GM19452 (cell line): ENCODE measurements around the gene FBXL17.

Experiments used
- ATAC-seq: cut with Tn5 transposase; IDR thresholded peaks from one replicate; pipeline ENCODE4 v1.9.1; 2021; ENCODE audit not compliant: unreplicated experiment

FBXL17 gene

DNA sequence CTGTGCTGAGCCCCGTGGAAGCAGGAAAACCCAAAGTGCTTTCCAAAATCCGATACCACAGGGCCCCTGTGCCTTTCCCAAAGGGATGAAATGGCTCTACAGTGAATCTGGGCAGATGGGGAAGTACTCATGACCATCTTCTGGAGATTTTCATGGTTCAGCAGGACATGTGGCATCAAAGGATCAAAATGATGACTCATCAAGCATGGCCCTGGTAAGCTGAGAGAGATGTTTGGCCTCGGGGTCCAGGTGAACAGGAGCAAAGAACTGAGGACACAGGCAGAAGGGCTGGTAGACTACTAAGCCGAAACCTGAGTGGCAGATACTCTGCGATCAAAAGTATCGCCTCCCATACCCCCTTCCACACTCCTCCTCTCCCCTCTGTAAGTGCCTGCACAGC, 551.1 kb downstream of the FBXL17 start:
- ATAC-seq: no peak

DNA sequence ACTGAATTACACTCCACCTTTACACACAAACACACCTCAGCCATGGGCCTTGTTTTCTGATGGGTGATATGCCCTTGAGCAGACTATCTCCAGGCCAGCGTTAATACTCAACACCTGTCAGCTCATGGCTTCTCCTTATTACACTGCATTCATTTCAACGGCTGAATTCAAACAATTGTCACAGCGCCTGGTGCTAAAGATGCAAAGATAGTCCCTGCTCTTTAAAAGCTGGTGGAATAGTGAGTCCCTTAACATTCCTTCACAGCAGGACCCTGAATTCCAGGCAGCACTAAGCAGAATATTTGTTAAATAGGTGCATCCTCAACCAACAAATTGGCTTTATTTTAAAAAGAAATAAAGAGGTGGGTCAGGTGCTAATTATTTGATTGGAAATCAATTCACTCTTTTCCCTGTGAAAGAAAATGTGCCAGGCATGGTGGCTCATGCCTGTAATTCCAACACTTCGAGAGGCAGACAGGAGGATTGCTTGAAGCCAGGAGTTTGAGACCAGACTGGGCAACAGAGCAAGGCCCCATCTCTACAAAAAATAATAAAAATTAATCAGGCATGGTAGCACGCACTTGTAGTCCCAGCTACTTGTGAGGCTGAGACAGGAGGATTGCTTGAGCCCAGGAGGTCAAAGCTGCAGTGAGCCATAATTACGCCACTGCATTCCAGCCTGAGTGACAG, 555.4 kb downstream of the FBXL17 start:
- ATAC-seq: no peak

GRCh38 chr5:107824821-107825220, 557.1 kb downstream of the FBXL17 start:
- no peak for ATAC-seq

DNA sequence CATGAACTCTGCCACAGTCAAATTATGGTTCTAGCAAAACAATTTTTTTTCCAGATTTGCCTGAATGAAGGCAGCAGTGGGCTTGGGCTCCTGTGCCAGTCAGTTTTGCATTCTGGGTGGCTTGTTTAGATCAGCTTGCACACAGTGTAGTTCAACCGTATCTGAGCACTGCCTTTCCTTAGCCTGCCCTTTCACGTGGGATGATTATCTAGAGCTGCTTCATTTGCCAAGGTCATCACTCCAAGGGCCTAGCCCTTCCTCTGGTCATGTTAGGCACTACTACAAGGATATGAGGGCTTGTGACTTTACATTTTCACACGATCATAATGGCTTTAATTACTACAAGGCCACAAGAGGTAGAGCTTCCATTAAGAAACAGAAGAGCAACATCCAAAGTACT, 560.6 kb downstream of the FBXL17 start:
- ATAC-seq: no peak

DNA sequence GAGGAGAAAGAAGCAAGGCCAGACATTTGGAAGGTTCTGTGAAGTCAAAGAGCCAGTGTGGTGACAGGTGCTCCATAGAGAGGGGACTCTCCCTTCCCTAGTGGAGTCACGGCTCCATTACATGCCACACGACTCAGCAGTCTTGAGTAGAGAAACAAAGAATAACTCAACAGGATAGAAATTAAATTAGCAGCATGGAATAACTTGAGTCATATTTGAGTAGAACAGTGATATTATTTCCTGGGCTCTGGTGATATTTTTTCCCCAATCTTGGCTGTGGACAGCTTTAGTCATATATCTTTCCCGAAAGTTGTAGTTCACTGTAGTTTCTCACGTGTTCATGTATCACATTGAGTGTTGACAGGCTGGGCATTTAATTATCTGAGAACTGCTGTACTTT, 561.5 kb downstream of the FBXL17 start:
- ATAC-seq: no peak

DNA sequence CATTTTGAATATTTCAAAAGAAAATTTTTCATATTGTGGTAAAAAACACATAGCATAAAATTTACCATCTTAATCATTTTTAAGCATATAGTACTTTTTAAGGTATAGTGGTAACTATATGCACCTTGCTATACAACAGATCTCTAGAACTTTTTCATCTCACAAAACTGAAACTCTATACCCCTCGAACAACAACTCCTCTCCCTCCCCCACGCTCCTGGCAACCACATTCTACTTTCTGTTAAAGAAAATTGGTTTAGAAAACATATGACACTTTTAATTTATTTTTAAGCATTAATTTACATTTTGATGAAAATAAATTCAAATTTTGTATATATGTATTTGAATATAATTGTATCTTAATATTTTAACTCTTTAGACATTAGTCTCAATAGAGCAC, 563.9 kb downstream of the FBXL17 start:
- no peak for ATAC-seq

DNA sequence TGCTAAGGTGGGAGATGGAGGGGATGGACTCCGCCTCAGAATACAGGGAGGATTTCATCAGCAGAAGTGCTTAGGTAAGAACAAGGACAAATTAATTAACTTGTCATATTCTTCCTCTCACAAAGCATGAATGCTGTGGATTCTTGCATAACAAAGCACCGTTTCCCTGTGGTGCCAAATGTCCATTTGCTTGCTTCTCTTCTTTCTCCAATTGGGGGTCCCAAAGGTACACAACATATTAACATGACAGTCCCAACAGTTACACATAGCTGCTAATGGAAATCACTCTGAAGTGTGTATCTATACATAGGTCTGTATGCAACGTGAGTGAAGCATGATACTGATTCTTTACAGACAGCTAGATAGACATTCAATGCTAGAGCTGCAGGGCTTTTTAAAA, 564.5 kb downstream of the FBXL17 start:
- ATAC-seq: no peak

GRCh38 chr5:107815109-107815508, 566.8 kb downstream of the FBXL17 start:
- ATAC-seq: no peak

- no peak for ATAC-seq
These were observed 567.6 kb downstream of the FBXL17 start for GRCh38 chr5:107814183-107814827.

DNA sequence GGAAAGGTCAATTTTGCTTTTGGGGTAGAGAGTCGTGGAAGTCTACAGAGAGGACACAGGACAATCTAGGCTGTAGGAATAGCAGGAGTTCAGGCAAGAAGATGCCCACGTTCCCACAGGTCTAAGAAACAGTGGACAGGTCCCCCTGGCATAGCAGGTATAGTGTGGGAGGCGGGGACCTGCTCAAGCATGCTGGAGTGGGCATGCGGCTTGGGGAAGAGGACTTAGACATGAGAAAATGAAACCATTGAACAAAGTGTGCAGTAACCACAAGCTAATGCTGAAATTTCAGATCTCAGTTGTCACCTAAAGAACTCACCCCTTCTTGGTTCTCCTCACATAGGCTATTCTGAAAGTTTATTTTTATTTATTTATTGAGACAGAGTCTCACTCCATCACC, 568.3 kb downstream of the FBXL17 start:
- ATAC-seq: peak; percentile 78

DNA sequence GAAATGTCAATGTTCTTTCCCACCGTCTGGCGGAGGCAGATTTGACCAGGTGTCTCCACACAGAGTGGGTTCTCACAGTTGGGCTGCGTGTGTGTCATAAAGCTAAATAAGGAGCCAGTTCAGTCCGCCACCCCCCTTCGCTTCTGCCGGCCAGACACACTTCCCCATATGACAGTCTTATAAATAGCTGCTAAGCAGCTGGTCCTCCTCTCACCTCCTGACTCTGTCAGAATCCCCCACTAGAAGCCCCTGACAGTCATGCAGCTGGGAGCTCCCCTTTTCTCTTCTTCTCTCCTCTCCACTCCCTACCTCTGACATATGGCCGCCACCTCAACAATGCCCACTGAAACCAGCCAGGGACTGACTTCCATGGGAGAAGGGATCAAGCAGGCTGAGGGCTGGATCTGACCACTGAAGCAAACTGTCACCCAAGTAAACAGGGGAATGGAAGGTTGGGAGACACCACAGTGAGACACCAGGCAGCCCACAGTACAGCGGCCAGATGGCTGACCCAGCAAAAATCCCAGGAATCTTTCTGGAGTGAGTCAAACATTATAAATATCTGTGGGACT, 569.2 kb downstream of the FBXL17 start:
- ATAC-seq: peak; percentile 60

GRCh38 chr5:107809201-107810034, 572.5 kb downstream of the FBXL17 start:
- no peak for ATAC-seq
